Adrenal gland (tissue), 12 donors: Measurements from ENCODE around the gene BANF2. TPM values are rescaled to one million over a fixed set of nuclear protein-coding genes. Genes with fewer than 3 reads are reported as not detected.

Experiments used
- DNase-seq, 7 donors: peaks; one replicate each; pipeline ENCODE4 v3.0.0-alpha.2; 2019 to 2020
- H3K27ac ChIP-seq, 5 donors: fragments of 200-600 bp; sonication (generic) in 4 of 5; 1 replicate in 3 of 5; 2 replicates in 2 of 5; pipeline versions ENCODE4 v1.5.1 to v1.8.0; 2016 to 2020; ENCODE audit warnings: mild to moderate bottlenecking in 1 of 5
- H3K27me3 ChIP-seq: fragments of 200-600 bp; 2 replicates; pipeline ENCODE4 v1.8.0; 2021
- H3K36me3 ChIP-seq, 2 donors: fragments of 200-600 bp; replicated peaks in 1 of 2; 1 replicate in 1 of 2; 2 replicates in 1 of 2; pipeline versions ENCODE4 v1.5.1 to v1.8.0; 2018 to 2022
- H3K4me1 ChIP-seq, 2 donors: fragments of 200-600 bp; replicated peaks in 1 of 2; 1 replicate in 1 of 2; 2 replicates in 1 of 2; pipeline versions ENCODE4 v1.5.1 to v1.8.0; 2018 to 2021
- H3K4me3 ChIP-seq, 4 donors: fragments of 200-600 bp; sonication (generic) in 3 of 4; one replicate each; pipeline ENCODE4 v1.5.1; 2016 to 2018
- H3K9me3 ChIP-seq, 3 donors: fragments of 200-600 bp; sonication (generic) in 1 of 3; replicated peaks in 1 of 3; 1 replicate in 2 of 3; 2 replicates in 1 of 3; pipeline versions ENCODE4 v1.5.1 to v1.8.0; 2016 to 2021
- POLR2A ChIP-seq, 2 donors: fragments of 450-650 bp; IDR thresholded peaks; one replicate each; pipeline ENCODE4 v1.6.1; 2017; ENCODE audit warnings: antibody characterized with exemption in 2 of 2, mild to moderate bottlenecking in 2 of 2, moderate library complexity in 1 of 2
- WGBS, 4 donors: extraction: QIAGEN DNeasy Blood & Tissue Kit in 2 of 4; methylation state at CpG; one replicate each; pipeline versions ENCODE4 v1.1.5 to v1.1.7; 2013 to 2017; 5-methylcytosine and 5-hydroxymethylcytosine counted together
- intact Hi-C, 2 donors: fragments of 100-400 bp; cut with DNase I; formaldehyde crosslinking; loops; one replicate each; pipeline versions ENCODE4 v1.14.1 to v1.15.0; 2022 to 2023
- polyA plus RNA-seq, 3 donors: library from polyadenylated mRNA; stranded (reverse); fragments of 200-250 nt in 2 of 3; fragments of 350-450 nt in 1 of 3; fragmentation: Illumina TruSeq in 1 of 3; extraction: RNeasy Lipid Tissue Mini Kit (QIAGEN cat#74804) in 1 of 3; gene quantifications; one replicate each; pipeline ENCODE4 v1.2.3, GENCODE V29; 2013 to 2014
- total RNA-seq, 9 donors: library from RNA; depleted of rRNA in 4 of 9; stranded (reverse); fragments of >200 nt in 4 of 9; fragments of 120-200 nt in 1 of 9; fragmentation: NEBNext Ultra II Directional in 1 of 9; extraction: Animal tissue kit (Norgen Biotek cat#: 25700) in 1 of 9; gene quantifications; one replicate each; pipeline versions ENCODE4 v1.1.0 to v1.2.4, GENCODE V29; 2013 to 2023
- TF ChIP-seq, protein P1 (sequence below), 6 experiments: fragments of 450-650 bp in 4 of 6; fragments of 200-600 bp in 2 of 6; sonication (generic) in 1 of 6; IDR thresholded peaks; 1 replicate in 5 of 6; 2 replicates in 1 of 6; pipeline versions ENCODE4 v1.5.1 to v1.8.0; 2016 to 2021; ENCODE audit warnings: antibody characterized with exemption in 6 of 6, mild to moderate bottlenecking in 2 of 6, moderate library complexity in 1 of 6
- donor health status: healthy with polysubstance abuse.
- donor health status: Bipolar disorder and iron deficiency.
- donor health status: DM: yes; HTN: yes; CAD: no.
- donor health status: DM: no; HTN: no; CAD: no.
- donor health status: DM: no; HTN: no; CAD: no.
- donor health status: DM: yes; HTN: yes; CAD: no.

The BANF2 gene
- total and polyA plus RNA-seq, 12 donors = not detected

DNA sequence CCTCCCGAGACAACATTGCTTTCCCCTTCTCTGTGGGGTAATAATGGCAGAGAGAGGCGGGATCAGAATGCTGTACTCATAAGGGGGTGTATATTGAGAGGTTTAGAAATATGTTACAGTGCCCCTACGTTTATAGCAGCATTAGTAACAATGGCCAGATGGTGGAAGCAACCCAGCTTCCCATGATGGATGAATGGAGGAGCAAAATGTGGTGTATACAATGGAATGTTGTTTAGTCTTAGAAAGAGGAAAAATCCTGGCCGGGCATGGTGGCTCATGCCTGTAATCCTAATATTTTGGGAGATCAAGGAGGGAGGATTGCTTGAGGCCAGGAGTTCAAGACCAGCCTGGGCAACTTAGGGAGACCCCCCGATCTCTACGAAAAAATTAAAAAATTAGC is 12.9 kb downstream of the BANF2 start:
- H3K27ac ChIP-seq = no peak overlapping the region
- no peaks in the 10 kb centered on the region for H3K27me3 ChIP-seq
- WGBS, 4 donors = 86 to 89% (median 87%) methylated on average over 6 of the region's 6 CpGs
- intact Hi-C loops = no loop called here
- DNase-seq = no peak
- no peak for TF ChIP-seq POLR2A (IDR thresholded peaks at IDR 0.05)
- TF ChIP-seq, protein P1, sequence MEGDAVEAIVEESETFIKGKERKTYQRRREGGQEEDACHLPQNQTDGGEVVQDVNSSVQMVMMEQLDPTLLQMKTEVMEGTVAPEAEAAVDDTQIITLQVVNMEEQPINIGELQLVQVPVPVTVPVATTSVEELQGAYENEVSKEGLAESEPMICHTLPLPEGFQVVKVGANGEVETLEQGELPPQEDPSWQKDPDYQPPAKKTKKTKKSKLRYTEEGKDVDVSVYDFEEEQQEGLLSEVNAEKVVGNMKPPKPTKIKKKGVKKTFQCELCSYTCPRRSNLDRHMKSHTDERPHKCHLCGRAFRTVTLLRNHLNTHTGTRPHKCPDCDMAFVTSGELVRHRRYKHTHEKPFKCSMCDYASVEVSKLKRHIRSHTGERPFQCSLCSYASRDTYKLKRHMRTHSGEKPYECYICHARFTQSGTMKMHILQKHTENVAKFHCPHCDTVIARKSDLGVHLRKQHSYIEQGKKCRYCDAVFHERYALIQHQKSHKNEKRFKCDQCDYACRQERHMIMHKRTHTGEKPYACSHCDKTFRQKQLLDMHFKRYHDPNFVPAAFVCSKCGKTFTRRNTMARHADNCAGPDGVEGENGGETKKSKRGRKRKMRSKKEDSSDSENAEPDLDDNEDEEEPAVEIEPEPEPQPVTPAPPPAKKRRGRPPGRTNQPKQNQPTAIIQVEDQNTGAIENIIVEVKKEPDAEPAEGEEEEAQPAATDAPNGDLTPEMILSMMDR (IDR thresholded peaks at IDR 0.05) = no peak
- H3K4me1 ChIP-seq = no peaks in the 10 kb centered on the region
- H3K36me3 ChIP-seq = no peaks in the 10 kb centered on the region
- H3K9me3 ChIP-seq = no peaks in the 10 kb centered on the region
- no peak overlapping the region for H3K4me3 ChIP-seq

DNA sequence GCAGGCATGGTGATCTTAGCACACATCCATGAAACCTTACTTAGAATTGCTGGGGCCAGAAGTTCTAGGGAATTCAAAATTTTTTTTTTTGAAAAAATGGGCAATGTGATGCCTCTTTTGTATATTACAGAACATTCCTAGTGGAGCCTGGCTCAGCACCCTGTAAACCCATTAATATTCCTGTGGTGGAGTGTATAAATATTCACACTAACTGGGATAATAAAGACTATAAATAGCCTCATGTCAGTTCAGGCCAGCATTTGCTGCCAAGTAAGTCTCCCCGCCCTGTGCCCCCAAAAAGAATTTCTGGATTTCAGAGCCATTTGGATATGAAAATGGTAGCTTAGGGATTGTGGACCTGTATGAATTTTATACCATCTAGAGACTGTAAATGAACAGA is 14.8 kb downstream of the BANF2 start:
- Histone ChIP-seq H3K4me3 (no peak overlapping the region), H3K9me3 (no peaks in the 10 kb centered on the region), H3K36me3 (no peaks in the 10 kb centered on the region), H3K4me1 (no peaks in the 10 kb centered on the region), H3K27ac (no peak overlapping the region), H3K27me3 (no peaks in the 10 kb centered on the region)
- WGBS, 4 donors = 79 to 85% (median 79%) methylated on average over 1 of the region's 1 CpG
- no peak for DNase-seq
- no peak for TF ChIP-seq POLR2A (IDR thresholded peaks at IDR 0.05)
- TF ChIP-seq, protein P1 (IDR thresholded peaks at IDR 0.05) = no peak
- intact Hi-C loops = no loop called here

DNA sequence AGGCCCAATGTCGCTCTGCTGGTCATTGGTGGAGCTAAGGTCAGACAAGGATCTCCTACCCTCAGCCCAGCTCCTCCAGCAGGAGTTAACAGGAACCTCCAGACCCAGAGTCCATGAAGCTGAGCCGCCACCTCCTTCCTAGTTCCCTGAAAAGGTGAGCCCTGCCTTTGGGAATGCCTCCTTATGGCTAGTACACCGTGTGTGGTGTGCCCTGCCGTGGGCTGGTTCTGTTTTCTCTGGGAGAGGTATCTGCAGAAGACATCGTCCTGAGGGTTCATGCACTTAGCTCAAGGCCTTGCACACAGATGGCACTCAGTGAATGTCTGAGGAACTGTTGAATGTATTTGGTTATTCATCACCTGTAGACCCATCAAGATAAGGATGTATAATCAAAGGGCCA is 15.3 kb downstream of the BANF2 start:
- intact Hi-C loops = no loop called here
- 70 to 95% (median 88%) methylated on average over 2 to 5 of the region's 5 CpGs for whole genome bisulfite sequencing, 4 donors
- no peak for TF ChIP-seq POLR2A (IDR thresholded peaks at IDR 0.05)
- TF ChIP-seq, protein P1 (IDR thresholded peaks at IDR 0.05) = no peak
- Histone ChIP-seq H3K27me3 (no peaks in the 10 kb centered on the region), H3K4me3 (no peak overlapping the region), H3K27ac (no peak overlapping the region), H3K36me3 (no peaks in the 10 kb centered on the region), H3K9me3 (no peaks in the 10 kb centered on the region), H3K4me1 (no peaks in the 10 kb centered on the region)
- DNase-seq = no peak

DNA sequence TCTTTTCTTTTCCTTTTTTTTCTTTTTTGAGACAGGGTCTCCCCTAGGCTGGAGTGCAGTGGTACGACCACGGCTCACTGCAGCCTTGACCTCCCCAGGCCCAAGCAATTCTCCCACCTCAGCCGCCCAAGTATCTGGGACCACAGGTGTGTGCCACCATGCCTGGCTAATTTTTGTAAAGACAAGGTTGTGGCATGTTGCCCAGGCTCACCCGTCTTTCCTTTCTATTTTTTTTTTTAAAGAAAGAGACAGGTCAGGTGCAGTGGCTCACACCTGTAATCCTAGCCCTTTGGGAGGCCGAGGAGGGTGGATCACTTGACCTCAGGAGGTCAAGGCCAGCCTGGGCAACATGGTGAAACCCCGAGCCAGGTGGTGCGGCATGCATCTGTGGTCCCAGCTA is 16.6 kb downstream of the BANF2 start:
- H3K27me3 ChIP-seq = no peaks in the 10 kb centered on the region
- no peak overlapping the region for H3K4me3 ChIP-seq
- no peaks in the 10 kb centered on the region for H3K36me3 ChIP-seq
- DNase-seq = no peak
- H3K4me1 ChIP-seq = no peaks in the 10 kb centered on the region
- no peak overlapping the region for H3K27ac ChIP-seq
- 71 to 83% (median 77%) methylated on average over 7 of the region's 7 CpGs for WGBS, 4 donors
- intact Hi-C loops = no loop called here
- no peaks in the 10 kb centered on the region for H3K9me3 ChIP-seq
- no peak for TF ChIP-seq POLR2A (IDR thresholded peaks at IDR 0.05)
- TF ChIP-seq, protein P1 (IDR thresholded peaks at IDR 0.05) = no peak
